ENCODE data around the gene H1-8.

GRCh38 chr3:129577366-129577765 lies 34.4 kb downstream of the H1-8 start:
- TF ChIP-seq CTCF (conservative IDR thresholded peaks at IDR 0.05 in 1 of 2, IDR thresholded peaks at IDR 0.05 in 1 of 2; ENCODE audit: extremely low read depth in 1 of 2, insufficient read depth in 1 of 2, low read depth in 1 of 2, low read length in 2 of 2) (no peak), EZH2 (IDR thresholded peaks at IDR 0.05; ENCODE audit: borderline replicate concordance, low read length) (no peak)

All from mammary epithelial cell (primary cell).